ENCODE results near the gene NUAK1. TPM values are rescaled to one million over a fixed set of nuclear protein-coding genes. Genes with fewer than 3 reads are reported as not detected.

The NUAK1 gene
- total RNA-seq, 1 donor = 21.7 TPM

DNA sequence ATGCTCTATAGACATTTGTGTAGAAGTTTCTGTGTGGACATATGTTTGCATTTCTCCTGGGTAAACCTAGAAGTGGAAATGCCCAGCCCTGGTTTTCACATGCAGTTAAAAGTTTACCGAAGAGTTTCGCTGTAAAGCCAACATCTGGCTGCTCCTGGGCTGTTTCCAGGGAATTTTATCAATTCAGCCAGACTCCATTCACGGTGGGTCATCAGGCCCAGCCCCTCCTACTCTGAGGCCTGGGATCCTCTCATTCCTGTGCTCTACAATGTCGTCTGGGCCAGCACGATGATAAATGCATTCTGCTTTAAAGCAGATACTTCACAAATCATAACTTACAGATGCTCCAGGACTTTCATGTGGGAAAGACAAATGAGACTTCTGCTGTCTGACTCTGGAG lies 7.1 kb downstream of the NUAK1 start:
- Histone ChIP-seq H3K36me3 (ENCODE audit: insufficient read depth, low read length) (no peaks in the 10 kb centered on the region), H3K4me3 (ENCODE audit: insufficient read depth, low read length) (no peak overlapping the region), H3K27ac (ENCODE audit: low read depth, low read length) (no peak overlapping the region), H3K79me2 (ENCODE audit: insufficient read depth, low read length) (peaks cover 72% of the 10 kb centered on the region), H3K4me2 (ENCODE audit: insufficient read depth, low read length) (no peak overlapping the region), H3K4me1 (ENCODE audit: insufficient read depth, low read length) (peaks cover 43% of the 10 kb centered on the region), H4K20me1 (ENCODE audit: insufficient read depth, low read length) (peaks cover 29% of the 10 kb centered on the region), H2AFZ (ENCODE audit: low read length) (no peak overlapping the region), H3K27me3 (ENCODE audit: insufficient read depth, low read length) (no peaks in the 10 kb centered on the region), H3K9me3 (ENCODE audit: low read depth, low read length) (no peaks in the 10 kb centered on the region)
- no peak for DNase-seq (ENCODE audit: insufficient read length, low spot score, missing footprints)
- TF ChIP-seq CTCF (IDR thresholded peaks at IDR 0.05; ENCODE audit: extremely low read depth, low read depth, low read length) = no peak

DNA sequence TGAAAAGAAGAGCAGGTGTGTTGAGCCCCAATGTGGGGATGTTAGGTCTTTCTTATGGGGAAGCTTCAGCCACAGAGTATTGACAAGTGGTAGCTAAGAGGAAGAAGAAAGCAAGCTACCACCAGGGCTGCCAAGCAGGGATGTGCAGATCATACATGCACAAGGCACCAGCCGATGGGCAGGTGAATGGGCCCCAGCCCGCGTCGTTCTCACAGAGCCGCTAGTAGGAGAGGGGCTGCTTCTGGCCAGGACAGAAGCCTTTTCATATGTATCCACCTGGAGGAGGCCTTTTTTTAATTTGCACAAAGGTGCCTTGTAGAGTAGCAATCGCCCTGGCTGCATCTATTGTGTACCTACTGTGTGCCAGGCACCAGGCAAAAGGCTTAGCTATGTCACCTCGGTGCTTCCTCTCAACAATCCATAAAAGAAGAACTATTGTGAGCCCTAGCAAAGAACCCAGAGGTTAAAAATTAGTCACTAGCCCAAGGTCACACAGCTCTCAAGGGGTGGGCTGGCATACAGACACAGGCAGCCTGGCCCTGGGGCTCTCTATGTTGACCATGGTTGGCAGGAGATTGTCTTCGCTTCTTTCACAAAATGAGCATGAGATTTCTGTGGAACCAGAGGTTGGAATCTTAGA lies 8.2 kb downstream of the NUAK1 start:
- H3K4me1 ChIP-seq (ENCODE audit: insufficient read depth, low read length) = peaks cover 35% of the 10 kb centered on the region
- TF ChIP-seq CTCF (IDR thresholded peaks at IDR 0.05; ENCODE audit: extremely low read depth, low read depth, low read length) = no peak

DNA sequence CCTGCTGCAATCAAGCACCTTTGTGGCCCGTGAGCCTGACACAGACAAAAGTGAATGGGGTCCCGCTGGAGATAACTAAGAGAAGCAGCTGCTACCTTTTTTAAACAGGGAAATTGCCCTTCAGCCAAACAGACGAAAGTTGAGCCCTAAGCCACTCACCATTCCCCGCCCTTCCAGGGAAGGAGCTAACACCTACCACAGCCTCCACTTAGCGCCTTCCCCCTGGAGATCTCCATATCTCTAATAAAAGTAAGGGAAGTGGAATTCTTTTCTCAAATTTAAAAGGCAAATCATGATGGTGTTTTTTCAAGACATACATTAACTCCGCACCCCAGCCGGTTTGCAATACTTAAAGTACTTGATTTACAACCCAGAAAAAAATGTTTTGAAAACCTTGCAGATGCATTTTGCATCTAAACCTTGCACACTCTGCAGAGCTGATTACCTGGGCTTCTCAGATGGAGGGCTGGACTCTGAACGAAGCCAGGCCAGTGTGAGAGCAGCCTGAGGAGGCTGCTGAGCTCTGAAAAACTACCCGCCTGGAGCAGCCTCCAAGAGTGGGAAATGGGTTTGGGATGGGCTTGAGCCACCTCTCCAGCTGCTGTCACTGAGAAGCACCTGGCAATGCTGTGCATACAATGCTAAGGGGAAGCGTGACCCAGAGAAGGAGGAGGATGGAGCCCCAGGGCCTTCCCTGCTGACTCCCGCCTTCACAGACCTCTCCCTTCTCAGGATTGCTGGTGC lies 10.0 kb downstream of the NUAK1 start:
- no peak for DNase-seq (ENCODE audit: insufficient read length, low spot score, missing footprints)
- peaks cover 72% of the 10 kb centered on the region for H3K79me2 ChIP-seq (ENCODE audit: insufficient read depth, low read length)
- TF ChIP-seq CTCF (IDR thresholded peaks at IDR 0.05; ENCODE audit: extremely low read depth, low read depth, low read length) = no peak
- H2AFZ ChIP-seq (ENCODE audit: low read length) = no peak overlapping the region
- H3K36me3 ChIP-seq (ENCODE audit: insufficient read depth, low read length) = no peaks in the 10 kb centered on the region
- H3K4me3 ChIP-seq (ENCODE audit: insufficient read depth, low read length) = no peak overlapping the region
- no peak overlapping the region for H3K4me2 ChIP-seq (ENCODE audit: insufficient read depth, low read length)
- no peak overlapping the region for H3K27ac ChIP-seq (ENCODE audit: low read depth, low read length)
- no peaks in the 10 kb centered on the region for H3K9me3 ChIP-seq (ENCODE audit: low read depth, low read length)
- H3K27me3 ChIP-seq (ENCODE audit: insufficient read depth, low read length) = no peaks in the 10 kb centered on the region
- H3K4me1 ChIP-seq (ENCODE audit: insufficient read depth, low read length) = peaks cover 22% of the 10 kb centered on the region
- H4K20me1 ChIP-seq (ENCODE audit: insufficient read depth, low read length) = peaks cover 34% of the 10 kb centered on the region

More for the DNA sequence above, 8.2 kb downstream of the NUAK1 start:
- Histone ChIP-seq H3K79me2 (ENCODE audit: insufficient read depth, low read length) (peaks cover 74% of the 10 kb centered on the region), H3K4me2 (ENCODE audit: insufficient read depth, low read length) (no peak overlapping the region), H4K20me1 (ENCODE audit: insufficient read depth, low read length) (peaks cover 31% of the 10 kb centered on the region), H2AFZ (ENCODE audit: low read length) (no peak overlapping the region), H3K27me3 (ENCODE audit: insufficient read depth, low read length) (no peaks in the 10 kb centered on the region), H3K4me3 (ENCODE audit: insufficient read depth, low read length) (no peak overlapping the region), H3K36me3 (ENCODE audit: insufficient read depth, low read length) (no peaks in the 10 kb centered on the region), H3K9me3 (ENCODE audit: low read depth, low read length) (no peaks in the 10 kb centered on the region), H3K27ac (ENCODE audit: low read depth, low read length) (no peak overlapping the region)
- DNase-seq (ENCODE audit: insufficient read length, low spot score, missing footprints) = no peak

All from osteoblast (primary cell).